Stromal cell of bone marrow (primary cell): ENCODE data around the gene SYNJ1.
A peak's percentile ranks its signal among the peaks of the same experiment; 100 is the strongest.
"Not testable (repeated sequence)": the region's sequence is repeated elsewhere in the genome, so short reads cannot be mapped to it uniquely, and the experiment has no call there.

ENCODE experiments used
- DNase-seq: peaks from one replicate; pipeline ENCODE4 v3.0.0-alpha.2; 2012; ENCODE audit warnings: low read depth

Gene SYNJ1, protein sequence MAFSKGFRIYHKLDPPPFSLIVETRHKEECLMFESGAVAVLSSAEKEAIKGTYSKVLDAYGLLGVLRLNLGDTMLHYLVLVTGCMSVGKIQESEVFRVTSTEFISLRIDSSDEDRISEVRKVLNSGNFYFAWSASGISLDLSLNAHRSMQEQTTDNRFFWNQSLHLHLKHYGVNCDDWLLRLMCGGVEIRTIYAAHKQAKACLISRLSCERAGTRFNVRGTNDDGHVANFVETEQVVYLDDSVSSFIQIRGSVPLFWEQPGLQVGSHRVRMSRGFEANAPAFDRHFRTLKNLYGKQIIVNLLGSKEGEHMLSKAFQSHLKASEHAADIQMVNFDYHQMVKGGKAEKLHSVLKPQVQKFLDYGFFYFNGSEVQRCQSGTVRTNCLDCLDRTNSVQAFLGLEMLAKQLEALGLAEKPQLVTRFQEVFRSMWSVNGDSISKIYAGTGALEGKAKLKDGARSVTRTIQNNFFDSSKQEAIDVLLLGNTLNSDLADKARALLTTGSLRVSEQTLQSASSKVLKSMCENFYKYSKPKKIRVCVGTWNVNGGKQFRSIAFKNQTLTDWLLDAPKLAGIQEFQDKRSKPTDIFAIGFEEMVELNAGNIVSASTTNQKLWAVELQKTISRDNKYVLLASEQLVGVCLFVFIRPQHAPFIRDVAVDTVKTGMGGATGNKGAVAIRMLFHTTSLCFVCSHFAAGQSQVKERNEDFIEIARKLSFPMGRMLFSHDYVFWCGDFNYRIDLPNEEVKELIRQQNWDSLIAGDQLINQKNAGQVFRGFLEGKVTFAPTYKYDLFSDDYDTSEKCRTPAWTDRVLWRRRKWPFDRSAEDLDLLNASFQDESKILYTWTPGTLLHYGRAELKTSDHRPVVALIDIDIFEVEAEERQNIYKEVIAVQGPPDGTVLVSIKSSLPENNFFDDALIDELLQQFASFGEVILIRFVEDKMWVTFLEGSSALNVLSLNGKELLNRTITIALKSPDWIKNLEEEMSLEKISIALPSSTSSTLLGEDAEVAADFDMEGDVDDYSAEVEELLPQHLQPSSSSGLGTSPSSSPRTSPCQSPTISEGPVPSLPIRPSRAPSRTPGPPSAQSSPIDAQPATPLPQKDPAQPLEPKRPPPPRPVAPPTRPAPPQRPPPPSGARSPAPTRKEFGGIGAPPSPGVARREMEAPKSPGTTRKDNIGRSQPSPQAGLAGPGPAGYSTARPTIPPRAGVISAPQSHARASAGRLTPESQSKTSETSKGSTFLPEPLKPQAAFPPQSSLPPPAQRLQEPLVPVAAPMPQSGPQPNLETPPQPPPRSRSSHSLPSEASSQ (N-terminal part only)

DNA sequence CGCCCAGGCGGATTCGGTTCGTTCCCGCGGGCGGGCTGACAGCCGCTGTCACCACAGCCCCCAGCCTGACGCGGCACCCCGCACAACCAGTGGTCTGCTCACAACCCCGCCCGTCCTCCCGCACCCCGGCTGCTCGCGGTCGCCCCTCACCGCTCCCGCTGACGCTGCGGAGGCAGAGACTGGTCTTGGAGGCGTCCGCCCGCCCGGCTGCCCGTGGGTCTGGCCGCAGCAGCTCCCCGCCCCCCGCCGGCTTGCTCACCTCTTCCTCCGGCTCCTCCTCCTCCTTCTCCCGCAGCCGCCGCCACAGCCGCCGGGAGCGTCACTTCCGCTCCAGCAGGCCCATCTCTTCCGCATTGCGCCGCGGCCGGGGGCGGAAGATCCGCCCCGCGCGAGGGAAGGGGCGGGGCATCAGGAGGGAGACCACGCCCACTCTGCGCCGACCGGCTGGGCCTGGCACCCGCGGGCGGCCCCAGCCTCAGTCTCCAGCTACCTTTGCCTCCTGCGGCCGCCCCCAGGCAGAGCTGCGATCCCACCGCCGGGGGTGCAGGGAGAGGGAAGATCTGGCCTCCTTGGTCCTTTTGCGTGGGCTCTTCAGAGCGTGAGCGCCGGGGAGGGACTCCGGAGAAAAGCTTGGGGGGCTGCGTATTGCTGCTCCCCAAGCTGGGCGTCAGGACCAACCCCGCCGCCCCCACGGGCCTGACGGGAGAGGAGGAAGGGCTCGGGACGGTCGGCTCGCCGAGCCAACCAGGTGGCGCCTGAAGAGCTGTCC lies at the start of gene SYNJ1:
SYNJ1 (minus strand) TSS at position 327 of the 769 bp plus-strand sequence. CDS start 1,118 bp downstream, outside the sequence.
- peak; percentile 90 for DNase-seq

DNA sequence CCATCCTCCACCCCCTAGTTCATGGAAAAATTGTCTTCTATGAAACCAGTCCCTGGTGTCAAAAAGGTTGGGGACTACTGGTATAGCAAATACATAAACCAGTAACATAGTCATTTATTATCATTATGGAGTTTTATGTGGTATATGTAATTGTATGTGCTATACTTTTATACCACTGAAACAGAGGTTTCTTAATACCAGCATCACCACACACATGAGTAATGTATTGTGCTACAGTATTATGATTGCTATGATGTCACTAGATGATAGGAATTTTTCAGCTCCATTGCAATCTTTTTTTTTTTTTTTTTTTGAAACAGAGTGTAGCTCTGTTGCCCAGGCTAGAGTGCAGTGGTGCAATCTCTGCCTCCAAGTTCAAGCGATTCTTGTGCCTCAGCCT lies 49.5 kb upstream of the SYNJ1 start:
- DNase-seq = no peak

DNA sequence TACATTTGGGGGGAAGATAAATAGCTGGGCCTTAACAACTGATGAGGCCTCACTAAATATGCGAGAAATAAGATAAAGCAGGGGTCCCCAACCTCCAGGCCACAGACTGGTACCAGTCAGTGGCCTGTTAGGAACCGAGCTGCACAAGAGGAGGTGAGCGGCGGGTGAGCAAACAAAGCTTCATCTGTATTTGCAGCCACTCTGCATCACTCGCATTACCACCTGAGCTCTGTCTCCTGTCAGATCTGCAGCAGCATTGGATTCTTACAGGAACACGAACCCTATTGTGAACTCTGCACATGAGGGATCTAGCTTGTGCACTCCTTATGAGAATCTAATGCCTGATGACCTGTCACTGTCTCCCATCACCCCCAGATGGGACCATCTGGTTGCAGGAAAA lies 48.9 kb upstream of the SYNJ1 start:
- no peak for DNase-seq

DNA sequence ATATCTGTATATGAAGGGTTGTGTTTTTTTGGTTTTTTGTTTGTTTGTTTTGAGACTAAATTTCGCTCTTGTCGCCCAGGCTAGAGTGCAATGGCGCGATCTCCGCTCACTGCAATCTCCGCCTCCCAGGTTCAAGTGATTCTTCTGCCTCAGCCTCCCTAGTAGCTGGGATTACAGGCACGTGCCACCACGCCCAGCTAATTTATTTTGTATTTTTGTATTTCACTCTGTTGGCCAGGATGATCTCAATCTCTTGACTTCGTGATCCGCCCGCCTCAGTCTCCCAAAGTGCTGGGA lies 45.2 kb upstream of the SYNJ1 start:
- not testable (repeated sequence) for DNase-seq

DNA sequence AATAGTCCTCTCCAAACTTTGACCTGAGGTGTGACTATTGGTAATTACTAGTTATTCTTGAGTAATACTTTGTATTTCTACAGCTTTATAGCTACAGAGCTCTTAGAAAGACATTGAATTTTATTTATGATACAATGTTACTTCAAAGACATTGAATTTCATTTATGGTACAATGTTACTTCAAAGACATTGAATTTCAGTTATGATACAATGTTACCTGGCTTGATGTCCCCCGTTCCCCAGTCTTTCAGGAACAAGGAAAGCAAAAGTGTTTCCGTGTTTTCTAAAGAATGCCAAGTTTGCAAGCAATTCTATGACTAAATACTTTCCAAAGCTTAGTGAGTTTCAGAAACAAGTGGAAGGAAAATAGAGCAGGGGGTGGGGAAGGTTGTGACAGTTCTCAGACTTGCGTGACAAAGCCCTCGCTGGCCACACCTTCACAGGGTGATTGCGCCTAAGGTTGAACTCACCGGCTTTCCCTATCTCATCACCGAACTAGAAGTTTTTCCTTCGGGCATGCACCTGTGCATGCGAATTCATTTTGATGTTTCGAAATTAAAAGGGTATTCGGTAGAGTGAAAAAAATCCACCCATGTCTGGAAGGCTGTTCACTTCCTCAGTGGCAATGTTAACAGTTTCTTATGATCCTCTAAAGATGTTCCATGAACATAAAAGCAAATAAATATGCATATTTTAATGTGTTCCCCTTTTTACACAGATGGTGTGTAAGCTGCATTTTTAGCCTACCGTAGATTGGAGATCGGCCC lies 44.7 kb upstream of the SYNJ1 start:
- DNase-seq = peak; percentile 31

DNA sequence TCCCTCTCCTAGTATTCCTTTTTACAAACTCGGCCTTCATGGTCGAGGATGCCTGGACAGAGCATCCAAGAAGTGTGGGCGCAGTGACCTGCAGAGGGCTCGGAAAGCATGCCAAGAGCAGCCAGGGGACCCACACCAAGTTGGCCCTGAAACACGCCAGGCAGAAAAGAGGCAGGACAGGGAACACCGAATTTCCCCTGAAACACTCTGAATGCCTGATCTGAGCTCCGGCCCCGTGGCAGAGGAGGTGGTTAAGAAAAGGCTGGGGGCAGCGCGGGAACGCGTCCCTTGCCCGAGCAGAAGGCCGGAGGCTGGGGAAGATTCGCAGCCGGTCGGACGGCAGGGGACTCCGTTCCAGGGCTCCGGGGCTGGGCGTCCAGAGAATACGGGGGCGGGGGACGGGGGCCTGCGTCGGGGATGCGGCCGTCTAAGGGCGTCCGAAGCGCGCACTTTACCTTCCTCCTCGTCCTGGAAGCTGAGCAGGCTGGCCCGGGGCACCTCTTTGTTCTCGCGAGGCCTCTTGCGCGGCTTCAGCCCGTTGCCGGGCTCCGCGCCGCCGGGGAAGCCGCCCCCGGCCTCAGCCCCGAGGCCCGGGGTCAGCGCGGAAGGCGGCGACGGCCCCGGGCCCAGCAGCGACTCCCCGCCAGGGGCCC lies 43.2 kb upstream of the SYNJ1 start:
- DNase-seq = peak; percentile 23

DNA sequence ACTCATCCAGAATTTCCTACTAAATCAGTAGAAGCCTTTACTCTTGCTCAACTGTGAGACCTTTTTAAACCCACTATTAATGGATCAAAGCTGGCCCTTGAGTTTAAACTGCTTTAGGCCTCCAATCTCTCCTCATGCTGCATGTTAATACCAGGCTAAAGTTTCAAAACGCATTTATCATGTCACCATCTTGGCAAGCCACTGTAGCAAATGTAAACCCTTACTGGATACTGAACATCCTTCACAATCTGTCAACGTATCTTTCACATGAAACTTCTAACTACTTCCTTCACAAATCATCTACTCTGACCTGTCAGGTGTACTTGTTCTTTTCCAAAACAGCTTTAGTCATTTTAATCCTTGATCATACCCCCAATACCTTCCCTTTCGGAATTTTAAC lies 40.7 kb upstream of the SYNJ1 start:
- no peak for DNase-seq

DNA sequence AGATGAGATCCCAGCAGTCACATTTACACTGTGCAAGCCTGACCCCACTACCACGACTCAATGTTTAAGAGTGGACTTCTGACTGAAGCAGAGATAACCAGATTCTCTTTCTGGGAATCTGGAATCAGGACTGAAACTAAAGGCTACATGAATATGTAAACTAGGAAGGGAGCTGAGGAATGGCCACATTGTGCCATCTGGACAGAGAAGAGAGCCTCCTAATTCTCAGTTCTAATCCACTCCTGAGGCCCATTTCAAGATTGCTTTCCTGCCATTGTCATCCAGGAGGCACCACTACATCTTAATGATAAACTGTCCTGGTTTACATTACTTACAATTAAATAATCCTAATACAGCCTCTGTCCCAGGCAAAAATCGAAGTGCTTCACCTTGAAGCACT lies 37.2 kb upstream of the SYNJ1 start:
- DNase-seq = no peak

DNA sequence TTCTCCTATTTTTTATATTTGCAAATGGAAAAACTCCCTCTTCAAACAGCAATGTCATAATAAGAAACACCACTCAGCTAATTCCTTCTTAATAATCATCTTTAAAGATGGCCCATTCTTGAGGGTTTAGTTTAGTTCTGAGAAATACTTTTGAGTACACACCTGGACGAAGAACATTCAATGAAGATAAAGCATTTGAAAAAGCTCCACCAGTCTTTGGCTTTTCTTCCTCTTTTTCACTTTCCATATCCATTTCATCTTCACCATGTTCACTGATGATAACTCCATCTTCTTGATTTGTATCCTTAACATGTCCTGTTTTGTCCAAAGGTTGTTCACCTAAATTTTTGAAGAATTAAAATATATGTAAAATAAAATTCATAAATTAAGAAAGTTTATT lies 36.4 kb upstream of the SYNJ1 start:
- no peak for DNase-seq

DNA sequence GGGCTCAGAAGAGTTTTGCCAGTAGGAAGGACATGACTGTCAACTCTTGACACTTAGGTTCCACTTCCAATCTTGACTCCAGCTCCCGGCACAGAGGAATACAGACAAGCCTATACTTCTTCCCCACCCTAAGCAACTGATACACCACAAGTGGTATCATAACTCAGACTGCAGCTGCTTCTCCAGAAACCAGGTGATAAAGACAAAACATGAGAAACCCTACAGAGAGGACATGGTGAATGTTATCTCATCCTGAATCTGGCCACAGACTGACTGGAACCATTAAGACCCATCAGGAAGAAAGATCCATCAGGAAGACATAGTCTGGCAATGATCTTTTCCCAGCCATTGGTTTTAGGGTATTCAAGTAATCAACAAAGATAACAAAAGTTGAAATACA lies 30.0 kb upstream of the SYNJ1 start:
- no peak for DNase-seq

DNA sequence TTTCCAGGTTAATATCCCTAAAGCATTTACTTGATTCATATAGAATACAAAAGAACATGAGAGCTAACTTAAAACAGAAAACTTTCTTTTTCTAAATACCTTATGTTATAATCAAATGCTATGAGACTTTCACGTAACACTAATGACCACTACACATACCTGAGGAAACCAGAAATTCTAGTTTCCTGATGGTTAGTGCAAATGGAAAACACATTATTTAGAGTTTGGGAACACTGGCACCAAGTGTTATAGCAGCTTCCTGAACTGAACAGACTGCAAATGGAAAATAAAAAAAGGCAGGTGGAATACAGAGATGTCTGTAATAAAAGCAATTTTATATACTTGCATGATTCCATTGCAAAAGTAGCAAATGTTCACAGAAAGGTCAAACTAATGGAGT lies 28.3 kb upstream of the SYNJ1 start:
- DNase-seq = no peak

DNA sequence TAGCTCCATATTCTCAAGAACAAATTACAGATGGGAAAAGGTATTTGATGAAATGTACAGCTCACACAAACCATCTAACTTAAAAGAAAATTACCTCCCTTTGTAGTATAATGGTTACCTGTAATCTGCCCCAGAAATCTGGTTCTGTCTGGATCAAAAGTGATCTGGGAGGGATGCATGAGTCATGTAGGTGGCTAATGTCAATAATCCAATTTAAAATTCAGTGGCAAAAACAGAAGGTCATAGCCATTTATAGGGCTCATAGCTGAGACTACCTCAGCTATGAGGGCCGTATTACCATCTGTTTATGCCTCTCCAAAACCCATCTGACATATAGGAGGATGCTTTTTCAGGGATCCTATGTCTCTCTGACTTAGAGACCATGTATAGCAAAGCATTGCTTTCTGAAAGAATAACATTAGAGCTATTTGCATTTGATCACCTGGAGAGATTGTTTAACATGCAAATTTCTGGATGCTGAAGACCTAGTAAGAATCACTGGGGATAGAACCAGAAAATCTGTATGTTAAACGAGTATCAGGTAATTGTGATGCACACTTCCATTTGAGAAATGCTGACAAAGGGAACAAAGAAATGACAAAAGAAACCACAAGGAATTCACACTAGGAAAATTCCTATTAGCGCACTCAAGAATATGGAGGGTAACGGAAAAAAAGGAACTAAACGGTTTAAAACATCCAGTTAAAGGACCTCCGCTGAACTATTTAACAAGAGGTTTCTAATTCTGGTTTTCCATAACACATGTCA lies 26.2 kb upstream of the SYNJ1 start:
- no peak for DNase-seq

DNA sequence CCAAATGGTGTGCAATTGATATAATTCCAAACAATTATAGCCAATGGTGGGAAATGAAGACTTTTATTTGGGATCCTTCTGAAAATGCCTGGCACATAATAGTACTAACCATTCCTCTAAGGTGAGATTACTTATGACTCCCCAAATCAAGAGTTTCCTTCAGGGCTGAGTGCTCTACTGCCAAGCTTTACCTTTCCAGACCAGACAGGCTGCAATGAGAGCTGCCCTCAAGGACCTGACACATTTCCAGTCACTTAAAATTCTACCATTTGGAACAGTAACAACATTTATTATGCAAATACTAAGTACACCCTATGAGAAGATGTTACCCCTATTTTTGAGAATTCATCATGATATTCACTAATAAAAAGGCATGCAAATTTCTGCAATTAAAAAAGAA lies 22.6 kb upstream of the SYNJ1 start:
- DNase-seq = no peak

DNA sequence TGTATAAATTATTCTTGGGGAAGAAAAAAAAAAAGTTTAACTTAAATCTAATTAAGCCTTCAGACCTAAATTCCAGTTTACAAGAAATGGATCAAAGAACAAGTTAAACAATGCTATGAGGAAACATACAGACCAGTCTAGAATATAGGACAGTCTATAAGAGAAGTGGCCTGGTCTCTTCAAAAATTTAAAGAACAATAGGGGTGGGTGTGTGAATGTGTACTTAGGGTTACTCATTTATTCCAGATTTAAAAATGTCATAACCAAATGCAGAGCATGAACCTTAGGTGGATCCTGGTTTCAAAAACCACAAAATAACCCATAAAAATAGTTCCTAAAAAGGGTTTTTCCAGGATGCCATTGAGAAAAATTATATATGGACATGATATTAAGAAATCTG lies 21.8 kb upstream of the SYNJ1 start:
- DNase-seq = no peak

DNA sequence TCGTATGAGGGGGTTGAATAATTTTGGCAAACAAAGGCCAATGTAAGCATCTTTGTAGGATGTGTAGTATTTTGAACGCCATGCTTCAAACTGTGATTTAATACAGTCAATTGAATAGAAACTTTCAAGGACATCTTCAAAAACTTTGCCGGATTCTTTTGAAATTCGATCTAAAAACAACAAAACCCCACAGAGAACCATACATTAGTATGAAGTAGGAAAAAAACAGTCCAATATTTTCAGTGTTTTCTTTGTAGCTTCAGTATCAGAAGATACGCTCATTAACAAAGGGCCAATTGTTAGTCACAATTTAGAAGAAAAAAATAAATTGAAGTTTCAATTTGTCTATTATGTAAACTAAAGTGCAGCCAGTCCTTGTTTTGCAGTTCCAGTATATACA lies 20.7 kb upstream of the SYNJ1 start:
- no peak for DNase-seq

DNA sequence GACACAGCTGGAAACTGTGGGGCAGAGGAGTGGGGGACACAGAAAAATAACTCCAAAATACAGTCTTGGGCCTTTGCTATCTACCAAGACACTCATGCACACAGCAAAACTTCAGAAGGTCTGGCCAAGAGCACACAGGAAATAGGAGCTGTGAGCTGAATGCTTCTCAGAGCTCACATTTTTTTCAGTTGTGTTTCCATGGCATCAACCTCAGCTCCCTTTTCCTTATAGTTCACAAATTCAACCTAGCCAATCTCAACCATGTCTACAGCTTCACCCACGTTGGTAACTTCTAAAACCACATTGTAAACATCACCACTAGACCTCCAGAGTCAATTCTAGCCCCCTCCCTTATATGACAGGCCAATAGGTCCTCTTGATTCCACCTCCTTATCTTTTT lies 19.6 kb upstream of the SYNJ1 start:
- no peak for DNase-seq

DNA sequence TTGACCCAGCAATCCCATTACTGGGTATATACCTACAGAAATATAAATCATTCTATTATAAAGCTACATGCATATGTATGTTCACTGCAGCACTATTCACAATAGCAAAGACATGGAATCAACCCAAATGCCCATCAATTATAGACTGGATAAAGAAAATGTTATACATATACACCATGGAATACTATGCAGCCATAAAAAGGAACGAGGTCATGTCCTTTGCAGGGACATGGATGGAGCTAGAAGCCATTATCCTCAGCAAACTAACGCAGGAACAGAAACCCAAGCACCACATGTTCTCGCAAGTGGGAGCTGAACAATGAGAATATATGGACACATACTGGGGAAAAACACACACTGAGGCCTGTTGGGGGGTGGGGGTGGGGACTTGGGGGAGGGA lies 18.9 kb upstream of the SYNJ1 start:
- not testable (repeated sequence) for DNase-seq

DNA sequence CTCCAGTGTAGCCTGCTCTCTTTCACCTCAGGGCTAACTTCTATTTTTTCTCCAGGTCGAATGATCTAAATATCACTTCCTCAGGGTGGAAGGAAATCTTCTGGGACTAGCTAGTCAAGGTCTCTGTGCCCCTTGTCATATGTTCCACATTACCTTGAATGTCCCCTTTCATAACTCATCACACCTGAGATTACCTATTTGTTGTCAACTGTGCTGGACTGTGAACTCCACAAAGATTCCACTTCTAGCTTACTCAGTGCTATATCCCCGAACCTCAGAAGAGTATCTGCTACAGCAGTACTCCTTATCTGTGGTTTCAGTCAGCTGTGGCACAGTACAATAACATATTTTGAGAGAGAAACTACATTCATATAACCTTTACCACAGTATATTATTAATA lies 14.6 kb upstream of the SYNJ1 start:
- no peak for DNase-seq

DNA sequence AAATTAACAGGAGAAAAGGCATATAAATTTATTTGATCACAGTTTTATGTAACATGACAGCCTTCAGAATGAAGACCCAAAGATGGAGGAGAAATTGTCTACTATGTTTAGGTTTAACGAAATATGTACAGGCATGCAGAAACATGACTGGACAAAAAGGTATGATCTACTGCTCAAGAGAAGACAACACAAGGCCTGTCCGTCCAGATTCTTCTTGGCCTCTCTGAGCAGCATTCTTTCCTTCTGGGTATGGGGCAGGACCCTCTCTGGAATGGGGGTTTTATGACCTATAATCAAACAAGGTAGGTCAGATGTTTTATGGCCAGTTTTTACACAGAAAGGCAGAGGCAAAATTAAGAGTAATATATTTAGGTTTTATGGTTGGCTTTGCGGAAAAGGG lies 13.5 kb upstream of the SYNJ1 start:
- DNase-seq = no peak

DNA sequence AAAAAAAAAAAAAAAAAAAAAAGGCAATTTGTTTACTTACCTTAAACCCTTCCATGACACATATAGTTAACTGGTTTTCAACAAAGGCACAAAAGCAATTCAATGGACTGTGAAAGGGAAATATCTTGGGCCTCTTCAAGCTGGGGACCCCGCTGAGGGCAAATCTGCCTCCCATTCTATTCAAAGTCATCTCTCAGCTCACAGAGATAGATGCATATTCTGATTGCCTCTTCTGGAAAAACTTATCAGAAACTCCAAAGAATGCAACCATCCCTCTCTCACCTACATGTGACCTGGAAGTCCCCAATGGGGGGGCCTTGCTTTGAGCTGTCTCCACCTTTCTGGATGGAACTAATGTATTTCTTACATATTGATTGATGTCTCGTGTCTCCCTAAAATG lies 12.1 kb upstream of the SYNJ1 start:
- no peak for DNase-seq
